ENCODE data around the gene PRKAB2. TPM values are rescaled to one million over a fixed set of nuclear protein-coding genes. Genes with fewer than 3 reads are reported as not detected.

The PRKAB2 gene
- total and polyA plus RNA-seq, 2 of the 13 experiments (the other 11 are each of a cell fraction or from before 2014, with no cell fraction given): 44.0 to 118 TPM

- TF ChIP-seq HNF1A (IDR thresholded peaks at IDR 0.05; ENCODE audit: low read depth) (peak; percentile 94), HNF1A (CRISPR knock-in tag; IDR thresholded peaks at IDR 0.05; ENCODE audit: borderline replicate concordance) (peak; percentile 97), ZBED4 (CRISPR knock-in tag; IDR thresholded peaks at IDR 0.05; ENCODE audit: borderline replicate concordance) (no peak), TBX3 (IDR thresholded peaks at IDR 0.05; ENCODE audit: borderline replicate concordance) (peak; percentile 47; the same call in 1 of the 2 replicates), ZBTB39 (CRISPR knock-in tag; IDR thresholded peaks at IDR 0.05) (peak; percentile 89; the same call in 1 of the 2 replicates), NFE2L1 (CRISPR knock-in tag; IDR thresholded peaks at IDR 0.05; ENCODE audit: borderline replicate concordance) (no peak), MXI1 (IDR thresholded peaks at IDR 0.05; ENCODE audit: borderline replicate concordance, low read depth, low read length) (peak; percentile 39; the same call in 1 of the 3 replicates), ZNF543 (CRISPR knock-in tag; IDR thresholded peaks at IDR 0.05) (0 out of 2 replicates have a peak, but pooled peaks have one; percentile 24), EHMT2 (IDR thresholded peaks at IDR 0.05; ENCODE audit: borderline replicate concordance, low read depth, low read length) (0 out of 2 replicates have a peak, but pooled peaks have one; percentile 18), ZBTB33 (CRISPR knock-in tag; IDR thresholded peaks at IDR 0.05) (no peak), KLF6 (CRISPR knock-in tag; IDR thresholded peaks at IDR 0.05) (0 out of 2 replicates have a peak, but pooled peaks have one; percentile 25), SCMH1 (CRISPR knock-in tag; IDR thresholded peaks at IDR 0.05; ENCODE audit: borderline replicate concordance) (no peak), NR2F6 (IDR thresholded peaks at IDR 0.05) (peak; percentile 84), NR2F6 (CRISPR knock-in tag; IDR thresholded peaks at IDR 0.05) (peak; percentile 77), IRF2 (CRISPR knock-in tag; IDR thresholded peaks at IDR 0.05) (peak; percentile 34; the same call in 1 of the 2 replicates), ZNF772 (CRISPR knock-in tag; IDR thresholded peaks at IDR 0.05) (0 out of 2 replicates have a peak, but pooled peaks have one; percentile 27), ZNF3 (CRISPR knock-in tag; IDR thresholded peaks at IDR 0.05) (no peak)
Observed at GRCh38 chr1:147215540-147215916, 43.3 kb upstream of the PRKAB2 start (continued).
